NT2/D1 (cell line): Measurements from ENCODE around the gene IMPDH1.

Experiments
- YY1 ChIP-seq: IDR thresholded peaks from 2 replicates; pipeline ENCODE4 v1.6.1; 2011; ENCODE audit not compliant: insufficient read length, insufficient read depth
- ZNF274 ChIP-seq: IDR thresholded peaks from 2 replicates; pipeline ENCODE4 v1.6.1; 2011; ENCODE audit warnings: mild to moderate bottlenecking, low read depth, low read length

DNA sequence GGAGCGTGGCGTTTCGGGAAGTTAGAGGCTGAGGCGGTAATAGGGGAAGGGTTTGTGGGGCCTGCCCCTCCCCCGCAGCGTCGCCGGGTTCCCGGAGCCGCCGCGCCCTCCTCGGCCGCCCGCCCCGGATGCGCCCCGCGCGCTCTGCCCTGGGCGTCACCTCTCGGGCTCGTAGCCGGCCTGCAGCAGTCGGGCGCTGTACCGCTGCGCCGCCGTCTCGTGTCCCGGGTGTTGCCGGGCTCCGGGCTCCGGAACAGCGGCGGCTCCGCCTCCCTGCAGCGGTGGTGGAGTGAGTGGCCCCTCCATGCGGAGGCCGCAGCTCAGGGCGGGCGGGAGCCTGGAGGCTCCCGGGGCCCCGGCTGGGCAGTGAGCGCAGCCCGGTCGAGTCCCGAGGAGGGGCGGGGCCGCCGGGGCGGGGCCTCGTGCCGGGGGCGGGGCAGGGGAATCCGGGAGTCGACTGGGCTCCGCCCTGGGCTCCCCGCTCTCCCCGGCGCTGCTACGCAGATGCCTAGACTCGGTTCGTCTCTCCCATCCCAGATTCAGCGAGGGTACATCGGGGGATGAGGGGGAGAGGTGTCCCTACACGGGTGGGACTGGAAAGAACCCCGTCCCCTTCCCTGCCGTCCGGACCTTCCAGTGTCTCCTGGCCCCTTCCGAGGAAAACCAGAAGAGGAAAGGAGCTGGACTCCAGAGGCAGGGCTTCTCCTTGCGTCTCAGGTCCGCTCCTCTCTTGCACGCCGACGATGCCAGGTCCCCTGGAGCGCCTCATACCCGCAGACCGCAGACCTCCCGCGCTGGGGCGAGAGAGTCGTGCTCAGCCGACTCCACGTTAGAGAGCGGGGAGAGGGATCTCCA is at the start of gene IMPDH1:
- TF ChIP-seq ZNF274 (no peak), YY1 (no peak)
